Neural cell (in vitro differentiated cells): ENCODE data around the gene P4HTM. TPM values are rescaled to one million over a fixed set of nuclear protein-coding genes. Genes with fewer than 3 reads are reported as not detected.

Source experiments
- H2AFZ ChIP-seq: fragments of 200-600, 300-800 bp; sonication (generic), shearing (Covaris generic); 2 replicates; pipeline ENCODE4 v1.6.0; 2014; ENCODE audit warnings: low read depth, mild to moderate bottlenecking, antibody characterized with exemption, low read length, moderate library complexity
- H3F3A ChIP-seq: fragments of 200-600 bp; shearing (Covaris generic); 2 replicates; pipeline ENCODE4 v1.6.1; 2016; ENCODE audit warnings: mild to moderate bottlenecking, moderate library complexity, mixed read lengths, antibody characterized with exemption, low read length; ENCODE audit not compliant: insufficient read depth, poor library complexity, severe bottlenecking
- H3K27ac ChIP-seq: fragments of 200-600, 300-800 bp; sonication (generic), shearing (Covaris generic); 2 replicates; pipeline ENCODE4 v1.5.1; 2014; ENCODE audit warnings: mild to moderate bottlenecking, low read length, moderate library complexity
- H3K27me3 ChIP-seq: fragments of 300-800, 200-600 bp; sonication (generic), shearing (Covaris generic); 2 replicates; pipeline ENCODE4 v1.6.0; 2014; ENCODE audit warnings: mild to moderate bottlenecking, low read depth, low read length, moderate library complexity; ENCODE audit not compliant: insufficient read depth
- H3K36me3 ChIP-seq: fragments of 300-800, 200-600 bp; sonication (generic), shearing (Covaris generic); 2 replicates; pipeline ENCODE4 v1.5.1; 2014; ENCODE audit warnings: mild to moderate bottlenecking, antibody characterized with exemption, low read length, moderate library complexity; ENCODE audit not compliant: insufficient read depth
- H3K4me2 ChIP-seq: fragments of 300-800, 200-600 bp; sonication (generic), shearing (Covaris generic); 2 replicates; pipeline ENCODE4 v1.6.0; 2014; ENCODE audit warnings: mild to moderate bottlenecking, low read length
- H3K4me3 ChIP-seq: fragments of 300-800, 200-600 bp; sonication (generic), shearing (Covaris generic); 2 replicates; pipeline ENCODE4 v1.5.1; 2014; ENCODE audit warnings: mild to moderate bottlenecking, low read length, moderate library complexity
- H3K79me2 ChIP-seq: fragments of 200-600 bp; shearing (Covaris generic); replicated peaks from 2 replicates; pipeline ENCODE4 v1.6.0; 2014; ENCODE audit warnings: mild to moderate bottlenecking, low read length, moderate library complexity; ENCODE audit not compliant: insufficient read depth
- H3K9ac ChIP-seq: fragments of 300-800, 200-600 bp; sonication (generic), shearing (Covaris generic); 2 replicates; pipeline ENCODE4 v1.6.1; 2016; ENCODE audit warnings: mild to moderate bottlenecking, low read length, mixed read lengths
- H3K9me2 ChIP-seq: fragments of 200-600 bp; shearing (Covaris generic); 2 replicates; pipeline ENCODE4 v1.6.1; 2016; ENCODE audit warnings: mild to moderate bottlenecking, low read length, mixed read lengths; ENCODE audit not compliant: insufficient read depth
- H3K9me3 ChIP-seq: fragments of 200-600, 300-800 bp; sonication (generic), shearing (Covaris generic); 2 replicates; pipeline ENCODE4 v1.6.1; 2016; ENCODE audit warnings: mild to moderate bottlenecking, mixed run types, low read length, moderate library complexity, mixed read lengths
- H4K20me1 ChIP-seq: fragments of 200-600 bp; shearing (Covaris generic); 2 replicates; pipeline ENCODE4 v1.6.1; 2016; ENCODE audit warnings: mild to moderate bottlenecking, mixed run types; ENCODE audit not compliant: insufficient read depth
- EP300 ChIP-seq: fragments of 450-650 bp; conservative IDR thresholded peaks from 2 replicates; pipeline ENCODE4 v1.6.1; 2014; ENCODE audit warnings: antibody characterized with exemption, mild to moderate bottlenecking, moderate library complexity; ENCODE audit not compliant: poor library complexity, severe bottlenecking
- EZH2 ChIP-seq: fragments of 200-600, 300-800 bp; shearing (Covaris generic), sonication (generic); IDR thresholded peaks from 2 replicates; pipeline ENCODE4 v1.6.1; 2014; ENCODE audit warnings: antibody characterized with exemption, low read length, borderline replicate concordance, mild to moderate bottlenecking; ENCODE audit not compliant: insufficient read depth, poor library complexity, severe bottlenecking
- MXI1 ChIP-seq: fragments of 450-650 bp; conservative IDR thresholded peaks from 2 replicates; pipeline ENCODE4 v1.6.1; 2014; ENCODE audit warnings: antibody characterized with exemption, mild to moderate bottlenecking; ENCODE audit not compliant: poor library complexity, severe bottlenecking
- POLR2AphosphoS5 ChIP-seq: IDR thresholded peaks from 2 replicates; pipeline ENCODE4 v1.6.1; 2012
- RAD21 ChIP-seq: fragments of 450-650 bp; conservative IDR thresholded peaks from 2 replicates; pipeline ENCODE4 v1.6.1; 2014; ENCODE audit warnings: antibody characterized with exemption, mild to moderate bottlenecking, moderate library complexity
- SMC3 ChIP-seq: fragments of 450-650 bp; conservative IDR thresholded peaks from 2 replicates; pipeline ENCODE4 v1.6.1; 2014; ENCODE audit warnings: antibody characterized with exemption, mild to moderate bottlenecking, moderate library complexity; ENCODE audit not compliant: poor library complexity
- TAF1 ChIP-seq: IDR thresholded peaks from 2 replicates; pipeline ENCODE4 v1.6.1; 2012; ENCODE audit warnings: low read depth
- polyA plus RNA-seq: library from polyadenylated mRNA; depleted of rRNA; stranded (reverse); fragments of >200 nt; gene quantifications from 2 replicates; pipeline ENCODE4 v1.2.3, GENCODE V29; 2014
- TF ChIP-seq, protein P1 (sequence below): fragments of 450-650 bp; IDR thresholded peaks from 2 replicates; pipeline ENCODE4 v1.5.1; 2014; ENCODE audit warnings: antibody characterized with exemption, mild to moderate bottlenecking, moderate library complexity; ENCODE audit not compliant: poor library complexity, severe bottlenecking
- TF ChIP-seq, protein P2 (sequence below): IDR thresholded peaks from 2 replicates; pipeline ENCODE4 v1.6.1; 2012; ENCODE audit warnings: borderline replicate concordance

The P4HTM gene
- polyA plus RNA-seq, 1 donor from 2014 or later, result 97.3 TPM

DNA sequence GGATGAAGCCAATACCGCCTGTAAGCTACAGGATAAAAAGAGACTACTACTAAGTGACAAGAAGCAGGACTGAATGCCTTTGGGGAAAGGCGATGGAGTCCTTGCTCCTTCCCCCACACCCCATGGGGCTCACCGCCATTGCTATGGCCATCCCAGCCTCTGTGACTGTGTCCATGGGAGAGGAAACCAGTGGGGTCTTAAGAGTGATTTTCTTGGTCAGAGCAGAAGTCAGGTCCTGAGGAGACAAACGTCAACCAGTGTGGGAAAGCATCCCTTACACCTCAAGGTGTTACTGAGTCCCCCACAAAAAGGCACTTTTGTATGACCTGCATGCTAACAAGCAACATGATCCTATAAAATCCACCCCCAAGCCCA lies 38.2 kb downstream of the P4HTM start:
- no peak for TF ChIP-seq EP300
- TF ChIP-seq TAF1, result no peak
- TF ChIP-seq, protein P1, sequence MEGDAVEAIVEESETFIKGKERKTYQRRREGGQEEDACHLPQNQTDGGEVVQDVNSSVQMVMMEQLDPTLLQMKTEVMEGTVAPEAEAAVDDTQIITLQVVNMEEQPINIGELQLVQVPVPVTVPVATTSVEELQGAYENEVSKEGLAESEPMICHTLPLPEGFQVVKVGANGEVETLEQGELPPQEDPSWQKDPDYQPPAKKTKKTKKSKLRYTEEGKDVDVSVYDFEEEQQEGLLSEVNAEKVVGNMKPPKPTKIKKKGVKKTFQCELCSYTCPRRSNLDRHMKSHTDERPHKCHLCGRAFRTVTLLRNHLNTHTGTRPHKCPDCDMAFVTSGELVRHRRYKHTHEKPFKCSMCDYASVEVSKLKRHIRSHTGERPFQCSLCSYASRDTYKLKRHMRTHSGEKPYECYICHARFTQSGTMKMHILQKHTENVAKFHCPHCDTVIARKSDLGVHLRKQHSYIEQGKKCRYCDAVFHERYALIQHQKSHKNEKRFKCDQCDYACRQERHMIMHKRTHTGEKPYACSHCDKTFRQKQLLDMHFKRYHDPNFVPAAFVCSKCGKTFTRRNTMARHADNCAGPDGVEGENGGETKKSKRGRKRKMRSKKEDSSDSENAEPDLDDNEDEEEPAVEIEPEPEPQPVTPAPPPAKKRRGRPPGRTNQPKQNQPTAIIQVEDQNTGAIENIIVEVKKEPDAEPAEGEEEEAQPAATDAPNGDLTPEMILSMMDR, result no peak
- no peak for TF ChIP-seq RAD21
- TF ChIP-seq, protein P2, sequence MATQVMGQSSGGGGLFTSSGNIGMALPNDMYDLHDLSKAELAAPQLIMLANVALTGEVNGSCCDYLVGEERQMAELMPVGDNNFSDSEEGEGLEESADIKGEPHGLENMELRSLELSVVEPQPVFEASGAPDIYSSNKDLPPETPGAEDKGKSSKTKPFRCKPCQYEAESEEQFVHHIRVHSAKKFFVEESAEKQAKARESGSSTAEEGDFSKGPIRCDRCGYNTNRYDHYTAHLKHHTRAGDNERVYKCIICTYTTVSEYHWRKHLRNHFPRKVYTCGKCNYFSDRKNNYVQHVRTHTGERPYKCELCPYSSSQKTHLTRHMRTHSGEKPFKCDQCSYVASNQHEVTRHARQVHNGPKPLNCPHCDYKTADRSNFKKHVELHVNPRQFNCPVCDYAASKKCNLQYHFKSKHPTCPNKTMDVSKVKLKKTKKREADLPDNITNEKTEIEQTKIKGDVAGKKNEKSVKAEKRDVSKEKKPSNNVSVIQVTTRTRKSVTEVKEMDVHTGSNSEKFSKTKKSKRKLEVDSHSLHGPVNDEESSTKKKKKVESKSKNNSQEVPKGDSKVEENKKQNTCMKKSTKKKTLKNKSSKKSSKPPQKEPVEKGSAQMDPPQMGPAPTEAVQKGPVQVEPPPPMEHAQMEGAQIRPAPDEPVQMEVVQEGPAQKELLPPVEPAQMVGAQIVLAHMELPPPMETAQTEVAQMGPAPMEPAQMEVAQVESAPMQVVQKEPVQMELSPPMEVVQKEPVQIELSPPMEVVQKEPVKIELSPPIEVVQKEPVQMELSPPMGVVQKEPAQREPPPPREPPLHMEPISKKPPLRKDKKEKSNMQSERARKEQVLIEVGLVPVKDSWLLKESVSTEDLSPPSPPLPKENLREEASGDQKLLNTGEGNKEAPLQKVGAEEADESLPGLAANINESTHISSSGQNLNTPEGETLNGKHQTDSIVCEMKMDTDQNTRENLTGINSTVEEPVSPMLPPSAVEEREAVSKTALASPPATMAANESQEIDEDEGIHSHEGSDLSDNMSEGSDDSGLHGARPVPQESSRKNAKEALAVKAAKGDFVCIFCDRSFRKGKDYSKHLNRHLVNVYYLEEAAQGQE, result no peak
- no peak for TF ChIP-seq EZH2
- no peak for TF ChIP-seq MXI1
- no peak for TF ChIP-seq POLR2AphosphoS5
- TF ChIP-seq SMC3, result no peak
- Histone ChIP-seq H3F3A (no peaks in the 10 kb centered on the region), H3K4me3 (peak overlapping the region; percentile 85), H3K79me2 (peaks cover 7% of the 10 kb centered on the region), H4K20me1 (no peaks in the 10 kb centered on the region), H3K27me3 (no peaks in the 10 kb centered on the region), H3K9me2 (no peaks in the 10 kb centered on the region), H3K36me3 (no peaks in the 10 kb centered on the region), H3K4me2 (peak overlapping the region; percentile 81), H3K9me3 (no peaks in the 10 kb centered on the region), H3K9ac (peak overlapping the region; percentile 91), H3K27ac (peak overlapping the region; percentile 86), H2AFZ (no peak overlapping the region)

DNA sequence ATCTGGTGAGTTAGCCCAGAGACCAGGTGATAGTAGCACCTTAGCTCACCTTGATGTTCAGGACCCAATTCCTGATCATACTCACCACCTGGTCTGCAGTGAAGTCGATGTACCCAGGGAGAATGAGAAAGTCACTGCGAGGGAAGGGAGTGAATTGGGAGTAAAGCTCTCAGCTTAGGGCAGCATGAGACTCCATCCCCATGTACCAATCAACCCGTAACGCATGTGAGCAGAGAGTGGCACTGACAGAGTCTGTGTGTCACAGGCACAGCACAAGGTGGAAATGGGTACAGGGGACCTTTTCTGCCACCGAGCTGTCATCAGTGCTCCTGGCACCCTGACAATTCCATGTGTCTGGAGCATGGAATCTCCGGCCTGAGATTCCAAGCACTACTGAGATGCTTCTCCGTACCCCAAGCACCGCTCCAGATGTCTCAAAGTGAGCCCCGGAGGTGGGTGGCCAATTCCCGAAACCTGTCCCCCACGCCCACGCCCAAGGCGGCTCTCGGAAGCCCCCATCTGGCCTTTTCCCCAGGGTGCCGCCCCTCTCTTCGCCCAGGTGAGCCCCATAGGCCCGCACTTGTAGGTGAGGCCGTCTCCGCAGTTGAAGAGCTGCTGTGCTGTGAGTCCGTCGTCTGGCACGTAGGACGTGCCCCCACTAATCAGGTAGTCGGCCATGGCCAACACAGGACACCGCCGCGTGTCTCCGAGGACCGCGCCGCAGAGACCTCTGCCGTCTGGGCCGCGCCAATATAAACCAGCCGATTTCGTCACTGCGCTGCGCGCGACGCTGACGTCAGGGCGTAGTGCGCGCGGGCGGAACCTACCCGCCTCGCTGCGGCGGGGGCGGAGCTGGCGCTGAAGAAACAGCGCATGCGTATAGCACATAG lies 38.9 kb downstream of the P4HTM start, which contains the start of gene IMPDH2:
IMPDH2 (minus strand) TSS at position 726 of the 890 bp plus-strand sequence; CDS start at position 678, 48 bp downstream.
- peak within 1 kb of the TSS; percentile 86 for H3K27ac ChIP-seq
- no peaks in the 10 kb centered on the region for H4K20me1 ChIP-seq
- TF ChIP-seq POLR2AphosphoS5 (peak; percentile 99), TAF1 (peak; percentile 44), MXI1 (peak; percentile 92), EP300 (peak; percentile 43), SMC3 (peak; percentile 66), RAD21 (peak; percentile 55), EZH2 (no peak)
- TF ChIP-seq, protein P2, result peak; percentile 62
- TF ChIP-seq, protein P1, result peak; percentile 59
- peaks cover 5% of the 10 kb centered on the region for H3K79me2 ChIP-seq
- H3K4me3 ChIP-seq, result peak within 1 kb of the TSS; percentile 85
- peak within 1 kb of the TSS; percentile 81 for H3K4me2 ChIP-seq
- H3K36me3 ChIP-seq, result no peaks in the 10 kb centered on the region
- H3K9me2 ChIP-seq, result no peaks in the 10 kb centered on the region
- no peaks in the 10 kb centered on the region for H3K27me3 ChIP-seq
- H2AFZ ChIP-seq, result no peak within 1 kb of the TSS
- no peaks in the 10 kb centered on the region for H3F3A ChIP-seq
- H3K9ac ChIP-seq, result peak within 1 kb of the TSS; percentile 91
- no peaks in the 10 kb centered on the region for H3K9me3 ChIP-seq
